ENCODE measurements around the gene PLOD3.

The PLOD3 gene

GRCh38 chr7:101198476-101198875, 18.9 kb downstream of the PLOD3 start:
- Histone ChIP-seq H3K27me3 (replicated peaks in 2 of 5; ENCODE audit: control insufficient read depth in 4 of 5, insufficient read depth in 5 of 5, low read length in 4 of 5) (peaks cover 0 to 51% (median 20%) of the 10 kb centered on the region in 5 experiments), H3K4me3 (ENCODE audit: control insufficient read depth in 1 of 7, extremely low read depth in 1 of 7, insufficient read depth in 4 of 7, low read depth in 2 of 7, low read length in 6 of 7) (no peak overlapping the region), H3K4me1 (ENCODE audit: control extremely low read depth in 1 of 4, control insufficient read depth in 4 of 4, insufficient read depth in 4 of 4, low read length in 3 of 4) (peaks cover 0 to 8% (median 6%) of the 10 kb centered on the region in 4 experiments), H3K36me3 (ENCODE audit: control insufficient read depth in 4 of 4, insufficient read depth in 4 of 4, low read length in 3 of 4) (no peaks in the 10 kb centered on the region), H3K27ac (ENCODE audit: insufficient read depth in 1 of 2, low read depth in 1 of 2, low read length in 2 of 2, poor library complexity in 1 of 2, severe bottlenecking in 2 of 2) (no peak overlapping the region), H3K9me3 (ENCODE audit: control extremely low read depth in 1 of 5, control insufficient read depth in 4 of 5, insufficient read depth in 2 of 5, low read depth in 1 of 5, low read length in 4 of 5) (no peaks in the 10 kb centered on the region)
- 77% methylated on average over 10 of the region's 14 CpGs for WGBS (ENCODE audit: insufficient coverage)
- ChIA-PET POLR2A (no interaction called here), CTCF (interaction anchor here (0.9 to 1.3 kb wide), 2 partner anchors 54 to 83 kb away, joined by 3 to 4 read pairs; no protein-coding TSS in a partner anchor)
- no peak for DNase-seq

GRCh38 chr7:101197991-101198390, 19.4 kb downstream of the PLOD3 start:
- 72% methylated on average over 17 of the region's 21 CpGs for WGBS (ENCODE audit: insufficient coverage)
- H3K4me1 ChIP-seq (ENCODE audit: control extremely low read depth in 1 of 4, control insufficient read depth in 4 of 4, insufficient read depth in 4 of 4, low read length in 3 of 4) = peaks cover 0 to 8% (median 6%) of the 10 kb centered on the region in 4 experiments
- peaks cover 0 to 47% (median 19%) of the 10 kb centered on the region in 5 experiments for H3K27me3 ChIP-seq (replicated peaks in 2 of 5; ENCODE audit: control insufficient read depth in 4 of 5, insufficient read depth in 5 of 5, low read length in 4 of 5)
- no peak for DNase-seq
- ChIA-PET POLR2A (no interaction called here), CTCF (interaction anchor here (1.3 kb wide), 1 partner anchor 54 kb away, joined by 4 read pairs; no protein-coding TSS in a partner anchor)
- H3K4me3 ChIP-seq (ENCODE audit: control insufficient read depth in 1 of 7, extremely low read depth in 1 of 7, insufficient read depth in 4 of 7, low read depth in 2 of 7, low read length in 6 of 7) = no peak overlapping the region
- no peaks in the 10 kb centered on the region for H3K9me3 ChIP-seq (ENCODE audit: control extremely low read depth in 1 of 5, control insufficient read depth in 4 of 5, insufficient read depth in 2 of 5, low read depth in 1 of 5, low read length in 4 of 5)
- no peak overlapping the region for H3K27ac ChIP-seq (ENCODE audit: insufficient read depth in 1 of 2, low read depth in 1 of 2, low read length in 2 of 2, poor library complexity in 1 of 2, severe bottlenecking in 2 of 2)
- no peaks in the 10 kb centered on the region for H3K36me3 ChIP-seq (ENCODE audit: control insufficient read depth in 4 of 4, insufficient read depth in 4 of 4, low read length in 3 of 4)

GRCh38 chr7:101195884-101196283, 21.5 kb downstream of the PLOD3 start:
- H3K27ac ChIP-seq (ENCODE audit: insufficient read depth in 1 of 2, low read depth in 1 of 2, low read length in 2 of 2, poor library complexity in 1 of 2, severe bottlenecking in 2 of 2) = no peak overlapping the region
- H3K27me3 ChIP-seq (replicated peaks in 2 of 5; ENCODE audit: control insufficient read depth in 4 of 5, insufficient read depth in 5 of 5, low read length in 4 of 5) = peaks cover 0 to 25% (median 8%) of the 10 kb centered on the region in 5 experiments
- no peaks in the 10 kb centered on the region for H3K9me3 ChIP-seq (ENCODE audit: control extremely low read depth in 1 of 5, control insufficient read depth in 4 of 5, insufficient read depth in 2 of 5, low read depth in 1 of 5, low read length in 4 of 5)
- CTCF ChIA-PET = interaction anchor here (1.0 to 7.8 kb wide), 4 partner anchors 8 to 89 kb away, joined by 3 to 76 read pairs (median 4); no protein-coding TSS in a partner anchor
- WGBS (ENCODE audit: insufficient coverage) = 91% methylated on average over 15 of the region's 17 CpGs
- H3K4me1 ChIP-seq (ENCODE audit: control extremely low read depth in 1 of 4, control insufficient read depth in 4 of 4, insufficient read depth in 4 of 4, low read length in 3 of 4) = no peaks in the 10 kb centered on the region
- DNase-seq = no peak
- POLR2A ChIA-PET = no interaction called here
- H3K36me3 ChIP-seq (ENCODE audit: control insufficient read depth in 4 of 4, insufficient read depth in 4 of 4, low read length in 3 of 4) = no peaks in the 10 kb centered on the region
- no peak overlapping the region for H3K4me3 ChIP-seq (ENCODE audit: control insufficient read depth in 1 of 7, extremely low read depth in 1 of 7, insufficient read depth in 4 of 7, low read depth in 2 of 7, low read length in 6 of 7)

GRCh38 chr7:101189109-101189508, 28.3 kb downstream of the PLOD3 start:
- ChIA-PET CTCF (interaction anchor here (1.3 kb wide), 1 partner anchor 13 kb away, joined by 3 read pairs; no protein-coding TSS in a partner anchor), POLR2A (no interaction called here)
- Histone ChIP-seq H3K4me3 (ENCODE audit: control insufficient read depth in 1 of 7, extremely low read depth in 1 of 7, insufficient read depth in 4 of 7, low read depth in 2 of 7, low read length in 6 of 7) (no peak overlapping the region), H3K27ac (ENCODE audit: insufficient read depth in 1 of 2, low read depth in 1 of 2, low read length in 2 of 2, poor library complexity in 1 of 2, severe bottlenecking in 2 of 2) (no peak overlapping the region), H3K36me3 (ENCODE audit: control insufficient read depth in 4 of 4, insufficient read depth in 4 of 4, low read length in 3 of 4) (no peaks in the 10 kb centered on the region), H3K27me3 (replicated peaks in 2 of 5; ENCODE audit: control insufficient read depth in 4 of 5, insufficient read depth in 5 of 5, low read length in 4 of 5) (peaks cover 0 to 10% (median 4%) of the 10 kb centered on the region in 5 experiments), H3K9me3 (ENCODE audit: control extremely low read depth in 1 of 5, control insufficient read depth in 4 of 5, insufficient read depth in 2 of 5, low read depth in 1 of 5, low read length in 4 of 5) (no peaks in the 10 kb centered on the region), H3K4me1 (ENCODE audit: control extremely low read depth in 1 of 4, control insufficient read depth in 4 of 4, insufficient read depth in 4 of 4, low read length in 3 of 4) (no peaks in the 10 kb centered on the region)
- DNase-seq = no peak
- 92% methylated on average over 6 of the region's 8 CpGs for WGBS (ENCODE audit: insufficient coverage)

GRCh38 chr7:101186844-101187428, 30.4 kb downstream of the PLOD3 start:
- 100% methylated on average over 2 of the region's 4 CpGs for WGBS (ENCODE audit: insufficient coverage)
- no peaks in the 10 kb centered on the region for H3K9me3 ChIP-seq (ENCODE audit: control extremely low read depth in 1 of 5, control insufficient read depth in 4 of 5, insufficient read depth in 2 of 5, low read depth in 1 of 5, low read length in 4 of 5)
- ChIA-PET CTCF (interaction anchor here (0.5 to 1.1 kb wide), 5 partner anchors 43 to 292 kb away, joined by 3 to 5 read pairs (median 4); no protein-coding TSS in a partner anchor), POLR2A (no interaction called here)
- no peak overlapping the region for H3K4me3 ChIP-seq (ENCODE audit: control insufficient read depth in 1 of 7, extremely low read depth in 1 of 7, insufficient read depth in 4 of 7, low read depth in 2 of 7, low read length in 6 of 7)
- H3K4me1 ChIP-seq (ENCODE audit: control extremely low read depth in 1 of 4, control insufficient read depth in 4 of 4, insufficient read depth in 4 of 4, low read length in 3 of 4) = no peaks in the 10 kb centered on the region
- no peak overlapping the region for H3K27ac ChIP-seq (ENCODE audit: insufficient read depth in 1 of 2, low read depth in 1 of 2, low read length in 2 of 2, poor library complexity in 1 of 2, severe bottlenecking in 2 of 2)
- peak in 1 of 3 donors; percentile 49 for DNase-seq
- H3K36me3 ChIP-seq (ENCODE audit: control insufficient read depth in 4 of 4, insufficient read depth in 4 of 4, low read length in 3 of 4) = no peaks in the 10 kb centered on the region
- peaks cover 2 to 19% (median 12%) of the 10 kb centered on the region in 5 experiments for H3K27me3 ChIP-seq (replicated peaks in 2 of 5; ENCODE audit: control insufficient read depth in 4 of 5, insufficient read depth in 5 of 5, low read length in 4 of 5)

GRCh38 chr7:101186194-101186593, 31.2 kb downstream of the PLOD3 start:
- Histone ChIP-seq H3K27ac (ENCODE audit: insufficient read depth in 1 of 2, low read depth in 1 of 2, low read length in 2 of 2, poor library complexity in 1 of 2, severe bottlenecking in 2 of 2) (no peak overlapping the region), H3K4me1 (ENCODE audit: control extremely low read depth in 1 of 4, control insufficient read depth in 4 of 4, insufficient read depth in 4 of 4, low read length in 3 of 4) (no peaks in the 10 kb centered on the region), H3K9me3 (ENCODE audit: control extremely low read depth in 1 of 5, control insufficient read depth in 4 of 5, insufficient read depth in 2 of 5, low read depth in 1 of 5, low read length in 4 of 5) (no peaks in the 10 kb centered on the region), H3K27me3 (replicated peaks in 2 of 5; ENCODE audit: control insufficient read depth in 4 of 5, insufficient read depth in 5 of 5, low read length in 4 of 5) (peaks cover 3 to 25% (median 12%) of the 10 kb centered on the region in 5 experiments), H3K36me3 (ENCODE audit: control insufficient read depth in 4 of 4, insufficient read depth in 4 of 4, low read length in 3 of 4) (no peaks in the 10 kb centered on the region), H3K4me3 (ENCODE audit: control insufficient read depth in 1 of 7, extremely low read depth in 1 of 7, insufficient read depth in 4 of 7, low read depth in 2 of 7, low read length in 6 of 7) (no peak overlapping the region)
- ChIA-PET POLR2A (no interaction called here), CTCF (interaction anchor here (0.6 to 1.1 kb wide), 3 partner anchors 15 to 292 kb away, joined by 3 read pairs; no protein-coding TSS in a partner anchor)
- WGBS (ENCODE audit: insufficient coverage) = 89% methylated on average over 4 of the region's 6 CpGs
- no peak for DNase-seq

GRCh38 chr7:101185258-101185839, 32.0 kb downstream of the PLOD3 start:
- no peak for DNase-seq
- no peak overlapping the region for H3K27ac ChIP-seq (ENCODE audit: insufficient read depth in 1 of 2, low read depth in 1 of 2, low read length in 2 of 2, poor library complexity in 1 of 2, severe bottlenecking in 2 of 2)
- POLR2A ChIA-PET = interaction anchor here (0.6 kb wide), 1 partner anchor 8 kb away, joined by 3 read pairs; no protein-coding TSS in a partner anchor

More at GRCh38 chr7:101185258-101185839, 32.0 kb downstream of the PLOD3 start:
- H3K27me3 ChIP-seq (replicated peaks in 2 of 5; ENCODE audit: control insufficient read depth in 4 of 5, insufficient read depth in 5 of 5, low read length in 4 of 5) = peaks cover 8 to 34% (median 12%) of the 10 kb centered on the region in 5 experiments
- no peaks in the 10 kb centered on the region for H3K36me3 ChIP-seq (ENCODE audit: control insufficient read depth in 4 of 4, insufficient read depth in 4 of 4, low read length in 3 of 4)
- WGBS (ENCODE audit: insufficient coverage) = 80% methylated on average over 4 of the region's 5 CpGs
- no peaks in the 10 kb centered on the region for H3K9me3 ChIP-seq (ENCODE audit: control extremely low read depth in 1 of 5, control insufficient read depth in 4 of 5, insufficient read depth in 2 of 5, low read depth in 1 of 5, low read length in 4 of 5)
- H3K4me1 ChIP-seq (ENCODE audit: control extremely low read depth in 1 of 4, control insufficient read depth in 4 of 4, insufficient read depth in 4 of 4, low read length in 3 of 4) = peaks cover 0 to under 1% (median 0%) of the 10 kb centered on the region in 4 experiments
- H3K4me3 ChIP-seq (ENCODE audit: control insufficient read depth in 1 of 7, extremely low read depth in 1 of 7, insufficient read depth in 4 of 7, low read depth in 2 of 7, low read length in 6 of 7) = no peak overlapping the region
- CTCF ChIA-PET = interaction anchor here (0.9 to 3.2 kb wide), 4 partner anchors 8 to 15 kb away, joined by 3 to 19 read pairs (median 4); no protein-coding TSS in a partner anchor

All from common myeloid progenitor, CD34-positive (primary cell).